ENCODE results near the gene LDLRAD4. TPM values are rescaled to one million over a fixed set of nuclear protein-coding genes. Genes with fewer than 3 reads are reported as not detected.

LDLRAD4 gene
- total RNA-seq, 1 experiment from 2014 or later = 3.6 TPM

GRCh38 chr18:13397504-13398163, 179.1 kb downstream of the LDLRAD4 start:
- CTCF ChIA-PET = no interaction called here
- DNase-seq (ENCODE audit: low spot score) = no peak

GRCh38 chr18:13398631-13399030, 180.1 kb downstream of the LDLRAD4 start:
- no TSS peak for BruUV-seq (replicated peaks)
- CTCF ChIA-PET = no interaction called here

More at GRCh38 chr18:13397504-13398163, 179.1 kb downstream of the LDLRAD4 start:
- Histone ChIP-seq H3K4me1 (ENCODE audit: insufficient read depth, low read length, poor library complexity, severe bottlenecking) (no peaks in the 10 kb centered on the region), H3K27ac (ENCODE audit: low read depth, low read length, poor library complexity, severe bottlenecking) (no peak overlapping the region), H3K27me3 (replicated peaks; ENCODE audit: insufficient read depth, low read depth, low read length, poor library complexity) (no peaks in the 10 kb centered on the region), H3K9me3 (ENCODE audit: low read depth, low read length, poor library complexity, severe bottlenecking) (no peaks in the 10 kb centered on the region), H3K36me3 (ENCODE audit: insufficient read depth, low read length, poor library complexity, severe bottlenecking) (no peaks in the 10 kb centered on the region), H3K4me3 (ENCODE audit: low read depth, low read length, poor library complexity, severe bottlenecking) (no peak overlapping the region)
- POLR2A ChIA-PET (ENCODE audit: low non-redundant PET) = no interaction called here
- TF ChIP-seq EZH2 (IDR thresholded peaks at IDR 0.05; ENCODE audit: borderline replicate concordance, low read depth, low read length, poor library complexity, severe bottlenecking) = no peak
- TF ChIP-seq CTCF (conservative IDR thresholded peaks at IDR 0.05; ENCODE audit: low read depth, low read length) = no peak
- BruUV-seq (replicated peaks) = no TSS peak
- intact Hi-C loops (cut with micrococcal nuclease; ENCODE audit: unreplicated experiment) = no loop called here

GRCh38 chr18:13399511-13399910, 181.0 kb downstream of the LDLRAD4 start:
- Histone ChIP-seq H3K9me3 (ENCODE audit: low read depth, low read length, poor library complexity, severe bottlenecking) (no peaks in the 10 kb centered on the region), H3K4me3 (ENCODE audit: low read depth, low read length, poor library complexity, severe bottlenecking) (no peak overlapping the region), H3K27me3 (replicated peaks; ENCODE audit: insufficient read depth, low read depth, low read length, poor library complexity) (no peaks in the 10 kb centered on the region), H3K4me1 (ENCODE audit: insufficient read depth, low read length, poor library complexity, severe bottlenecking) (no peaks in the 10 kb centered on the region), H3K27ac (ENCODE audit: low read depth, low read length, poor library complexity, severe bottlenecking) (no peak overlapping the region), H3K36me3 (ENCODE audit: insufficient read depth, low read length, poor library complexity, severe bottlenecking) (no peaks in the 10 kb centered on the region)
- POLR2A ChIA-PET (ENCODE audit: low non-redundant PET) = no interaction called here
- intact Hi-C loops (cut with micrococcal nuclease; ENCODE audit: unreplicated experiment) = no loop called here
- BruUV-seq (replicated peaks) = no TSS peak
- CTCF ChIA-PET = no interaction called here
- TF ChIP-seq CTCF (conservative IDR thresholded peaks at IDR 0.05; ENCODE audit: low read depth, low read length) = no peak
- no peak for TF ChIP-seq EZH2 (IDR thresholded peaks at IDR 0.05; ENCODE audit: borderline replicate concordance, low read depth, low read length, poor library complexity, severe bottlenecking)
- no peak for DNase-seq (ENCODE audit: low spot score)

More at GRCh38 chr18:13398631-13399030, 180.1 kb downstream of the LDLRAD4 start:
- intact Hi-C loops (cut with micrococcal nuclease; ENCODE audit: unreplicated experiment) = no loop called here
- H3K4me3 ChIP-seq (ENCODE audit: low read depth, low read length, poor library complexity, severe bottlenecking) = no peak overlapping the region
- H3K36me3 ChIP-seq (ENCODE audit: insufficient read depth, low read length, poor library complexity, severe bottlenecking) = no peaks in the 10 kb centered on the region
- POLR2A ChIA-PET (ENCODE audit: low non-redundant PET) = no interaction called here
- H3K9me3 ChIP-seq (ENCODE audit: low read depth, low read length, poor library complexity, severe bottlenecking) = no peaks in the 10 kb centered on the region
- H3K4me1 ChIP-seq (ENCODE audit: insufficient read depth, low read length, poor library complexity, severe bottlenecking) = no peaks in the 10 kb centered on the region
- TF ChIP-seq CTCF (conservative IDR thresholded peaks at IDR 0.05; ENCODE audit: low read depth, low read length) (no peak), EZH2 (IDR thresholded peaks at IDR 0.05; ENCODE audit: borderline replicate concordance, low read depth, low read length, poor library complexity, severe bottlenecking) (no peak)
- no peaks in the 10 kb centered on the region for H3K27me3 ChIP-seq (replicated peaks; ENCODE audit: insufficient read depth, low read depth, low read length, poor library complexity)
- no peak for DNase-seq (ENCODE audit: low spot score)
- H3K27ac ChIP-seq (ENCODE audit: low read depth, low read length, poor library complexity, severe bottlenecking) = no peak overlapping the region

Measured in A673 (cell line).